Neural crest cell (in vitro differentiated cells): ENCODE measurements around the gene APOA5. TPM values are rescaled to one million over a fixed set of nuclear protein-coding genes. Genes with fewer than 3 reads are reported as not detected.
"Not testable (repeated sequence)": the region's sequence is repeated elsewhere in the genome, so short reads cannot be mapped to it uniquely, and the experiment has no call there.

Experiments
- DNase-seq: peaks from one replicate; pipeline ENCODE4 v3.0.0; 2021; ENCODE audit warnings: low read depth, mixed read lengths, low spot score
- H3K27ac Mint-ChIP-seq: one replicate; pipeline ENCODE4 v1.8.0; 2021; ENCODE audit warnings: mild to moderate bottlenecking, mixed read lengths; ENCODE audit not compliant: unreplicated experiment
- H3K27me3 Mint-ChIP-seq: 2 replicates; pipeline ENCODE4 v1.8.0; 2021; ENCODE audit warnings: low read depth, mild to moderate bottlenecking, mixed read lengths
- H3K36me3 Mint-ChIP-seq: 2 replicates; pipeline ENCODE4 v1.8.0; 2021; ENCODE audit warnings: low read depth, mild to moderate bottlenecking, mixed read lengths
- H3K4me1 Mint-ChIP-seq: 2 replicates; pipeline ENCODE4 v1.8.0; 2021; ENCODE audit warnings: mixed read lengths
- H3K4me3 Mint-ChIP-seq: one replicate; pipeline ENCODE4 v1.8.0; 2021; ENCODE audit warnings: mild to moderate bottlenecking, mixed read lengths
- H3K9me3 Mint-ChIP-seq: 2 replicates; pipeline ENCODE4 v1.8.0; 2021; ENCODE audit warnings: mixed read lengths
- total RNA-seq: library from RNA; stranded (reverse); gene quantifications from 2 replicates; pipeline ENCODE4 v1.2.1, GENCODE V29; 2021
- TF ChIP-seq, protein P1 (sequence below): fragments of 200-600 bp; sonication (generic); conservative IDR thresholded peaks from 2 replicates; pipeline ENCODE4 v1.5.0; 2021; ENCODE audit warnings: antibody characterized with exemption, mild to moderate bottlenecking

The APOA5 gene
- total RNA-seq, 1 donor from 2014 or later: not detected

DNA sequence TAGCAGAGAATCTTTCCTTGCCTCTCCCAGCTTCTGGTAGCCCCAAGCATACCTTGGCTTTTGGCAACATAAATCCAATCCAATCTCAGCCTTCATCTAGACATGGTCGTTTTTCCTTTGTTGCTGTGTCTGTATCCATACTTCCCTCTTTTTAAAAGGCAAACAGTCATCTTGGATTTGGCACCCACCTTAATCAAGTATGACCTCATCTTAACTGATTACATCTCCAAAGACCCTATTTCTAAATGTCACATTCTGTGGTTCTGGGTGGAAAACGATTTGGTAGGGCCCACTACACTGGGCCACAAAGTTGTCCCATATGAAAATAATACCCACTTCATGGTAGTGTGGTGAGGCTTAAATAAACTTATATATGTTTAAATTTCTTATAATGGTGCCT, 19.7 kb downstream of the APOA5 start:
- H3K27ac Mint-ChIP-seq: peak overlapping the region; percentile 99
- H3K4me3 Mint-ChIP-seq: peak overlapping the region; percentile 98

DNA sequence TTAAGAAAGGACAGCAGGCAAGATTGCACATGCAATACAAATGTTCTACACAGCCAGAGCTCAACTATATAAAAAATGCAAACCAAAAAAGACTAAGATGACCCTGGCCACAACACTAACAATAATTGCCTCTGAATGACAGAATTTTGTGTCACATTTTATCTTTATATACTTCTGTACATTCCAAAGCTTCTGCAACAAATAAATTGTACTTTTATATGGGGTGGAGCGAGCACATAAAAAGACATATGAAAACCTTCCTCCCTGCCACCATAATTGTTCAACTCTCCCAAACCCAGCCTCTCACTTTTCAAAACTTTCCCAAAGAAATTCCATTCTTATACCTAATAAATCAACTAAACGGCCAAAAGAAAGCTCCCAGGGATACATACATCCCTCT, 29.5 kb downstream of the APOA5 start:
- H3K27me3 Mint-ChIP-seq: no peaks in the 10 kb centered on the region
- no peak overlapping the region for H3K27ac Mint-ChIP-seq
- DNase-seq: no peak
- H3K36me3 Mint-ChIP-seq: peaks cover 16% of the 10 kb centered on the region
- no peak overlapping the region for H3K4me3 Mint-ChIP-seq
- no peaks in the 10 kb centered on the region for H3K4me1 Mint-ChIP-seq
- TF ChIP-seq, protein P1, sequence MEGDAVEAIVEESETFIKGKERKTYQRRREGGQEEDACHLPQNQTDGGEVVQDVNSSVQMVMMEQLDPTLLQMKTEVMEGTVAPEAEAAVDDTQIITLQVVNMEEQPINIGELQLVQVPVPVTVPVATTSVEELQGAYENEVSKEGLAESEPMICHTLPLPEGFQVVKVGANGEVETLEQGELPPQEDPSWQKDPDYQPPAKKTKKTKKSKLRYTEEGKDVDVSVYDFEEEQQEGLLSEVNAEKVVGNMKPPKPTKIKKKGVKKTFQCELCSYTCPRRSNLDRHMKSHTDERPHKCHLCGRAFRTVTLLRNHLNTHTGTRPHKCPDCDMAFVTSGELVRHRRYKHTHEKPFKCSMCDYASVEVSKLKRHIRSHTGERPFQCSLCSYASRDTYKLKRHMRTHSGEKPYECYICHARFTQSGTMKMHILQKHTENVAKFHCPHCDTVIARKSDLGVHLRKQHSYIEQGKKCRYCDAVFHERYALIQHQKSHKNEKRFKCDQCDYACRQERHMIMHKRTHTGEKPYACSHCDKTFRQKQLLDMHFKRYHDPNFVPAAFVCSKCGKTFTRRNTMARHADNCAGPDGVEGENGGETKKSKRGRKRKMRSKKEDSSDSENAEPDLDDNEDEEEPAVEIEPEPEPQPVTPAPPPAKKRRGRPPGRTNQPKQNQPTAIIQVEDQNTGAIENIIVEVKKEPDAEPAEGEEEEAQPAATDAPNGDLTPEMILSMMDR: no peak
- H3K9me3 Mint-ChIP-seq: no peaks in the 10 kb centered on the region

More for the DNA sequence above, 19.7 kb downstream of the APOA5 start:
- no peak for DNase-seq
- no peaks in the 10 kb centered on the region for H3K9me3 Mint-ChIP-seq
- TF ChIP-seq, protein P1: no peak
- H3K4me1 Mint-ChIP-seq: peaks cover 32% of the 10 kb centered on the region
- H3K27me3 Mint-ChIP-seq: no peaks in the 10 kb centered on the region
- H3K36me3 Mint-ChIP-seq: peaks cover 13% of the 10 kb centered on the region

DNA sequence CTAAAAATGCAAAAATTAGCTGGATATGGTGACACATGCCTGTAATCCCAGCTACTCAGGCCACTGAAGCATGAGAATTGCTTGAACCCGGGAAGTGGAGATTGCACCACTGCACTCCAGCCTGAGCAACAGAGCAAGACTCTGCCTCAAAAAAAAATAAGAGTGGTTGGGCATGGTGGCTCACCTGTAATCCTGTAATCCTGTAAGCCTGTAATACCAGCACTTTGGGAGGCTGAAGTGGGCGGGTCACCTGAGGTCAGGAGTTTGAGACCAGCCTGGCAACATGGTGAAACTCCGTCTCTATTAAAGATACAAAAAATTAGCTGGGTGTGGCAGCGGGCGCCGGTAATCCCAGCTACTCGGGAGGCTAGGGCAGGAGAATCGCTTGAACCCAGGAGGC, 35.6 kb downstream of the APOA5 start:
- H3K36me3 Mint-ChIP-seq: peaks cover 16% of the 10 kb centered on the region
- not testable (repeated sequence) for H3K4me1 Mint-ChIP-seq, H3K27me3 Mint-ChIP-seq, DNase-seq, H3K27ac Mint-ChIP-seq, H3K9me3 Mint-ChIP-seq, H3K4me3 Mint-ChIP-seq

DNA sequence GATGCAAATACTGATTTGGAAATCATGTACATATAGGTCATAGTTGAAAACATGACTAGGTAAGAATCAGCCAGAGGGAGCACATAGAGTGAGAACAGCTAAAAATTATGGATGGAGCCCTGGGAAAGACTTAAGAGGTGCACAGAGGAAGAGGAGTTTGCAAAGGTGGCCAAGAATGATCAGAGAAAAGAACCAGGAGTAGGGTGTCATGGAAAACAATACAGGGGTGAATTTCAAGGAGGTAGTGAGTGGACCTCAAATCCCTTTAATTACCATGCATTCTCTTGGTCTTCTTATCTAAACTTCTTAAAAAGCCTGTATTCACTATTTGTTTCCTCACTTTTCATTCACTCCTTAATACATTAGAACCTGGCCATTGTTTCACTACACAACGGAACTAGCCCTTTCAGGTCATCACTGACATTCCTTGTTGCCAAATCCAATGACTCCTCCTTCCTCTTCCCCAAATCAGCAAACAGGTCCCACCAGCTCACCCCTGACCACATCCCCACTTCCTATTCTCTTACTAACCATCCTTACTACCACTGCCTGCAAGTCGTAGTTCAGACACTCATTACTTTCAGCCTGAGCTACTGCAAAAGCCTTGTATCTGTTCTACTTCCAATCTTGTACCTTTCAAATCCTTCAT, 41.5 kb downstream of the APOA5 start:
- Mint-ChIP-seq H3K36me3 (peaks cover 10% of the 10 kb centered on the region), H3K9me3 (no peaks in the 10 kb centered on the region), H3K4me3 (no peak overlapping the region)

DNA sequence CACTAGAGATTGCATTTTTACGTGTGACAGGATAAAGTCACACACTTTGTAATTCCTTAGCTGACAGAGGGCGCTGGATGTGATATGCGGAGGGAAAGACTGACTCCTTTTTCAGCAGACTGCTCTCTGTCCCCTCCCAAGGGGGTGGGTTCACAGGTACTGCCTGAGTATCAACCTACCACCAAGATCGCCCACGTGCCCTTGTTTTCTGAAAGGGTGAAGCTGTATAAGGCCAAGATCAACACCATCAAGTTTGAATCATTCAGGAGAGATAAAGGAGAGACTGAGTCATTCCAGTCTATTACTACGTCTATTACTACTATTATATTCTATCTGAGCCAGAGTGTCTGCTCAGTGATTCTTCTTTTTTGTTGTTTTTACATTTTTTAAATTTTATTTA, 49.6 kb downstream of the APOA5 start:
- Mint-ChIP-seq H3K27ac (no peak overlapping the region), H3K27me3 (no peaks in the 10 kb centered on the region), H3K36me3 (peaks cover 10% of the 10 kb centered on the region), H3K9me3 (no peaks in the 10 kb centered on the region), H3K4me3 (no peak overlapping the region), H3K4me1 (peaks cover 5% of the 10 kb centered on the region)
- TF ChIP-seq, protein P1: no peak
- no peak for DNase-seq

More for the DNA sequence above, 41.5 kb downstream of the APOA5 start:
- no peaks in the 10 kb centered on the region for H3K27me3 Mint-ChIP-seq
- DNase-seq: no peak
- TF ChIP-seq, protein P1: no peak
- H3K27ac Mint-ChIP-seq: no peak overlapping the region
- H3K4me1 Mint-ChIP-seq: no peaks in the 10 kb centered on the region

DNA sequence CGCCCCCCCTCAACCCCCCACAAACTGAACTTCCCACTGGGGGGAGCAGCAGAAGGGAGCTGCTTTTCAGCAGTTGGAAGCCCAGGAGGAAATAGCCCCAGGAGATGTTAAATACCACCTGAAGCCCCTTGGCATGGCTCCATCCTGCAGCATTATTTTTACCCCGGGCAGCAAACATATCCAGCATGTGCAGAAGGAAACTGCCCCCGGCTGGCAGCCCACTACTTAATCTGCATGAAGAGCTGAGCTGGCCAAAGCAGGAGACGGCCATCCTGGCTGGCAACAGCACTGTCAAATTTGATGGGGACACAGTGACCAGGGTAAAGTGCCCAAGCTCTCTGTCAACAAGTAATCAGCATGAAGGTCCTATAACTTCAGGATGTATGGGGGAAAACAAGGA, 50.9 kb downstream of the APOA5 start:
- H3K4me1 Mint-ChIP-seq: peaks cover 5% of the 10 kb centered on the region
- H3K9me3 Mint-ChIP-seq: no peaks in the 10 kb centered on the region
- H3K4me3 Mint-ChIP-seq: no peak overlapping the region
- no peaks in the 10 kb centered on the region for H3K27me3 Mint-ChIP-seq
- H3K36me3 Mint-ChIP-seq: peaks cover 6% of the 10 kb centered on the region
- TF ChIP-seq, protein P1: no peak
- DNase-seq: no peak
- H3K27ac Mint-ChIP-seq: no peak overlapping the region

Other genes with a start within 250 kb of the APOA5 start
- 39.0 and 39.7 TPM in 2 replicates for gene BUD13, start 18.9 kb downstream of the APOA5 start, total RNA-seq
- 40.7 and 44.5 TPM in 2 replicates for gene ZPR1, start 3.9 kb downstream of the APOA5 start, total RNA-seq
- not detected in 2 replicates for gene APOA4, start 31.4 kb upstream of the APOA5 start, total RNA-seq
- gene APOC3, start 38.0 kb upstream of the APOA5 start, total RNA-seq: not detected in 2 replicates
- 0.80 and 0.96 TPM in 2 replicates for gene APOA1, start 45.7 kb upstream of the APOA5 start, total RNA-seq